GM20431 (cell line): ENCODE results near the gene OSTF1.

Experiments
- in situ Hi-C: fragments of 300-500 bp; cut with MseI, MboI; formaldehyde crosslinking; loops from one replicate; pipeline ENCODE4 v1.15.0; 2020; ENCODE audit warnings: low sequenced_read_pairs; ENCODE audit not compliant: unreplicated experiment

The OSTF1 gene

DNA sequence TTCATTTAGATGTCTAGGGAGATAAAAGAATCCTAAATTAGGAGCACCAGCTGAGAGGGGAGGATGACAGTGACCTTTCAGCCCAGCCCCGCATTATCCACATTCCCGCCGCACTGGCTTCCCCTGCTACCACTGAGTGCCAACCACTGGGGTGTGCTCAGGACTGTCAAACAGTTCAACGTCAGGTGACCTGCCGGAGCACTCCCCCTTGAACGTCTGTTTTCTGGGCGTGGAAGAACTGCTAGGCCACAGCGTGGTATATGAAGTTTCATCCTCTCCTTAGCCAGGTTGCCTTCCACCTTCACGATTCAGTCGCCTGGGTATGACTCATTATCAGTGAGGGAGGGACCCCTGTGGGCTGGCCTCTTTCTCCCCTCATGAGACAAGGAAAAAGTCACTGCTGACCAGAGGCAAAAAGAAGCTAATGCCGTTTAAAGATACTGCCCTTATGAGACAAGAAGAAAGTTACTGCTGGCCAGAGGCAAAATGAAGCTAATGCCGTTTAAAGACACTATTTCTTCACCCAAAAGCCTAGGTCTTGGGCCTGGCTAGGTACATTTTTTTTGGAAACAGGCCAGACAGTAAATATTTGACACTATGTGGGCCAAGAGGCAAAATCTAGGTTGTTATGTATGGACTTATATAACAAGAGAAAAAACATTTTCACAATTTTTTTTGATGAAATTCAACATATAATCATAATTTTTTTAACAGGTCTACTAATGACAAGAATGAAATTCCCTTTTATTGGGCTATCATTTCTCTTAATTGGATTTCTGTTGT lies 4.9 kb upstream of the OSTF1 start:
- in situ Hi-C loops, result no loop called here

- in situ Hi-C loops, result no loop called here
These were observed 4.1 kb upstream of the OSTF1 start for GRCh38 chr9:75084081-75084672.

DNA sequence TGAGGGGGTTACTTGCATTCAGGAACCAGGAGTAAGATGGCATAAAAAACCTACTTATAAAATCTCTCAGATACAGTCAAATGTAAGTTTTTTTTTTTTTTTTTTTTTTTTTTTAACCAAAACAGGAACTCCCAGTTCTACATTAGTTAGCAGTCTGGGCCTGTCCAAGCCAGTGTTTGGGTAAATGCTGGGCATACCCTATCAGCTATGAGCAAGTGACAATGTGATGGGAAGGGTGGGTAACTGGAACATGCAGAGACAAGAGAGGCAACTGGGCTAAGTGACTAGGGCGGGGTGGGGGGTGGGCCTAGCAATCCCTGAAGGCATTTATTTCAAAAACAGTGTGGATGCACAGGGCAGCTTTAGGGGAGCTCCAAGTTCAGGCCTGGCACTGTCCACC lies 2.7 kb upstream of the OSTF1 start:
- in situ Hi-C loops, result no loop called here

DNA sequence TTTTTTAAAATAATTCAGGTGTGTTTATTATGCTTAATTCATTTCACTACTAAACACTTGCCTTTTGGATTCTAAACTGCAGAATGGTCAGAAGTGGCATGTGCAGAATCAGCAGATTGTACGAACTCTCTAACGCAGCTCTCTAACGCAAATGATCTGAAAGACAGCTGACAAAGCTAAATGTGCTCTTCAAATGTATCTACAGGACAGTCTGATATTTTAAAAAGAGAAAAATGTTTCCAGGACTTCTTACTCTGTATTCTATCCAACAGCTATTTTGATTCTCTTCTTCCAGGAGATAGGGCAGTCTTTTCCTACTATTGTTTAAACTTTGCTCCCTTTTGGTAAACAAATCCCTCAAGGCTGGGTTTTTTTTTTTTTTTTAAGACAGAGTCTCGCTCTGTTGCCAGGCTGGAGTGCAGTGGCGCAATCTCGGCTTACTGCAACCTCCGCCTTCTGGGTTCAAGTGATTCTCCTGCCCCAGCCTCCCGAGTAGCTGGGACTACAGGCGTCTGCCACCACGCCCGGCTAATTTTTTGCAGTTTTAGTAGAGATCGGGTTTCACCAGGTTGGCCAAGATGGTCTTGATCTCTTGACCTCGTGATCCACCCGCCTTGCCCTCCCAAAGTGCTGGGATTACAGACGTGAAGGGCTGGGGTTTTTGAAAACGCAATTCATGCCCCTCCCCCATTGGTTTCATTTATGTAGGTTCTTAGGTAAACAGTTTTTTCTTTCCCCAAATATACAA lies 1.6 kb upstream of the OSTF1 start:
- in situ Hi-C loops, result no loop called here

- in situ Hi-C loops, result no loop called here
These were observed 958 bp upstream of the OSTF1 start for GRCh38 chr9:75087289-75087823.

DNA sequence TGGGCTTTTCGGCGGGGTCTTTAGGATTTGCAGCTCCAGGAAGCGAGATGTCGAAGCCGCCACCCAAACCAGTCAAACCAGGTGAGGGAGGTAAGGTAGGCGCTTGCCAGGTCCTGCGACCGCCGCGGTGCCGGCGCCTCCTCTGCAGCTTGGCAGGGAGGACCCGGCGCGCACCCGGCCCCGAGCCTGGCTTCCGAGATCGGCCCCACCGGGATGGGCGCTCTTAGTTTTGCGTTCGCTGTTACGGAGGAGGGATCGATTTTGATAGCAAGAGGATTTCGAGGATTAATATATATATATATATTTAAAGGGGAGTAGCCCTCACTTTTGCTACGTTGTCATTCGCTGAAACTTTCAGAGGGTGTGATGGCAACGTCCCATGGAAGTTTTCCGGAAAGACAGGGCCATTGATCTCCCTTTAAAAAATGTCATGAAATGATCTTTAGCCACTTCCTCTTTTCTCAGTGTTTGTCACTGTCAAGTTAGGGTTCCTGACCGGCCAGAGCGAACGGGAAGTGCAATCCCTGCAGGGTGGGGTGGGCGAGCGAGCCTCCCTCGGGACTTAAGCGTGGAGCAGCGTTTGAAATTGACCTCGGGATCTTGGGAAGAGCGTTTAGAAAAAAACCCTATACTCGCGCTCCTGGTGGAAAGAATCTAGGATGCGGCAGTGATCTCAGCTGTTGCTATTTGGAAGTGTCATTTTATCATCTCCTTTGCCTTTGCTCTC lies 495 bp downstream of the OSTF1 start:
- in situ Hi-C loops, result no loop called here

GRCh38 chr9:75089373-75089766 lies 1.1 kb downstream of the OSTF1 start:
- in situ Hi-C loops, result no loop called here

DNA sequence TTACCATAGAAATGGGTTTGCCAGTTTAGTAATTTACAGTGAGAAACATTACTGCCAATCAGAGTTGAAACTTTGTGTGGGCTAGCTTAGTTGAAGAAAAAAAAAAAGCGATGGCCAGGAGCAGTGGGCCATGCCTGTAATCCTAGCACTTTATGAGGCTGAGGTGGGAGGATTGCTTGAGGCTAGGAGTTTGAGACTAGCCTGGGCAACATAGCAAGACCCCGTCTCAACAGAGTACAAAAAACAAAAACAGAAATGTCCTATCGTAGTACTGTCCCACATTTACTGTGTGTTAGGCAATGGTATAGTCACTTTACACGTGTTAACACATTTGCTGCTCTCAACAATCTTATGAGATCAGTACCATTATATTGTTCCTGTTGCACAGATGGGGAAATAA lies 2.3 kb downstream of the OSTF1 start:
- in situ Hi-C loops, result no loop called here

DNA sequence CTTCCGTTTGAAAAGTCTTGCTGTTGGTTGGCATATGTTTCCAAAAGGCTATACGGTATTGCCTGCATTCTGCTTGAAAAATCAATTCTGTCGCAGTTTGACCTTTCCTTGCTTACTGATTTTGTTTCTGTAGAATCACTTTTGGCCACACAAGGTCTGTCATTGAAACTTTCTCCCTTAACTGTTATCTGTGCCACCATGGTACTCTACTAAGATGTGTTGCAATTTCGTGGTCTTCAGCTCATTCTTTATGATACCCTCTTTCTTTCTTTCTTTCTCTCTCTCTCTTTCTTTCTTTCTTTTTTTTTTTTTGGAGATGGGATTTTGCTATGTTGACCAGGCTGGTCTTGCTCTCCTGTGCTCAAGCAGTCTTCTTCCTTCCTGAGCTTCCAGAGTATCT lies 4.5 kb downstream of the OSTF1 start:
- in situ Hi-C loops, result no loop called here

GRCh38 chr9:75096796-75097195 lies 8.5 kb downstream of the OSTF1 start:
- in situ Hi-C loops, result no loop called here

GRCh38 chr9:75101004-75101588 lies 12.8 kb downstream of the OSTF1 start:
- in situ Hi-C loops, result no loop called here

- in situ Hi-C loops, result no loop called here
These were observed 14.0 kb downstream of the OSTF1 start for GRCh38 chr9:75102177-75102790.

DNA sequence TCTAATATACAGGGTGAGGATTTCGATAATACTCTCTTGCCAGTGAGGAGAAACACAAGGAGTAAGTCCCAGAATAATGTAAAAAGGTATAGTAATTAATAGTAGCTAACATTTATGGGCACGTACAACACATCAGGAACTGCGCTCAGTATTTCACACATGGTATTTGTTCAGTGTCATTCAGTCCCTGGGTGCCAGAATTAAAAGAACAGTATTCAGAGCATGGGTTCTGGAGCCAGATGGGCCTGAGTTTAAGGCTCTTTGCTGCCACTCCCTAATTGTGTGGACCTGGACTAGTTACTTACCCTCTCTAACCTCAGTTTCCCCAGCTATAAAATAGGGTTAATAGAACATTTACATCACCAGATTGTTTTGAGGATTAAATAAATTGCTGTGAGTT lies 16.3 kb downstream of the OSTF1 start:
- in situ Hi-C loops, result no loop called here

GRCh38 chr9:75105019-75105540 lies 16.8 kb downstream of the OSTF1 start:
- in situ Hi-C loops, result no loop called here

- in situ Hi-C loops, result no loop called here
These were observed 17.5 kb downstream of the OSTF1 start for GRCh38 chr9:75105841-75106240.

DNA sequence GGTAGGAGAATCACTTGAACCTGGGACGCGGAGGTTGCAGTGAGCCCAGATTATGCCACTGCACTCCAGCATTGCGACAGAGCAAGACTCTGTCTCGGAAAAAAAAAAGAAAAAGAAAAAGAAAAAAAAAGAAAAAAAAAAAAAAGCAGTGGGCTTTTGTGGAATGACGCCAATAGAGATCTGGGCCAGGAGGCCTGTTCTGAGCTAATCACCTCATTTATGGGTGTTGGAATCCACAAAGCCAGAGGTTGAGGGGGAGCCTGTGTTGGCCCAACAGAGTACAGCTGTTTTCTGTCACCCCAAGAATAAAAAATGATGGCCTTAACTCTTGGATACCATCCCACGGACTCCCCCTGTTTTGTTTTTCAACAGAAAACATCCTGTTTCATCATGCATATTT lies 18.5 kb downstream of the OSTF1 start:
- in situ Hi-C loops, result no loop called here

GRCh38 chr9:75108571-75108970 lies 20.3 kb downstream of the OSTF1 start:
- in situ Hi-C loops, result no loop called here

- in situ Hi-C loops, result no loop called here
These were observed 21.0 kb downstream of the OSTF1 start for GRCh38 chr9:75109210-75109839.
